Activated gamma-delta T cell (primary cell): ENCODE data around the gene IFT74.
"Not testable (repeated sequence)": the region's sequence is repeated elsewhere in the genome, so short reads cannot be mapped to it uniquely, and the experiment has no call there.

Source experiments
- DNase-seq: peaks from one replicate; lab custom pipeline; 2025; lab: John Stamatoyannopoulos, UW

IFT74 gene

DNA sequence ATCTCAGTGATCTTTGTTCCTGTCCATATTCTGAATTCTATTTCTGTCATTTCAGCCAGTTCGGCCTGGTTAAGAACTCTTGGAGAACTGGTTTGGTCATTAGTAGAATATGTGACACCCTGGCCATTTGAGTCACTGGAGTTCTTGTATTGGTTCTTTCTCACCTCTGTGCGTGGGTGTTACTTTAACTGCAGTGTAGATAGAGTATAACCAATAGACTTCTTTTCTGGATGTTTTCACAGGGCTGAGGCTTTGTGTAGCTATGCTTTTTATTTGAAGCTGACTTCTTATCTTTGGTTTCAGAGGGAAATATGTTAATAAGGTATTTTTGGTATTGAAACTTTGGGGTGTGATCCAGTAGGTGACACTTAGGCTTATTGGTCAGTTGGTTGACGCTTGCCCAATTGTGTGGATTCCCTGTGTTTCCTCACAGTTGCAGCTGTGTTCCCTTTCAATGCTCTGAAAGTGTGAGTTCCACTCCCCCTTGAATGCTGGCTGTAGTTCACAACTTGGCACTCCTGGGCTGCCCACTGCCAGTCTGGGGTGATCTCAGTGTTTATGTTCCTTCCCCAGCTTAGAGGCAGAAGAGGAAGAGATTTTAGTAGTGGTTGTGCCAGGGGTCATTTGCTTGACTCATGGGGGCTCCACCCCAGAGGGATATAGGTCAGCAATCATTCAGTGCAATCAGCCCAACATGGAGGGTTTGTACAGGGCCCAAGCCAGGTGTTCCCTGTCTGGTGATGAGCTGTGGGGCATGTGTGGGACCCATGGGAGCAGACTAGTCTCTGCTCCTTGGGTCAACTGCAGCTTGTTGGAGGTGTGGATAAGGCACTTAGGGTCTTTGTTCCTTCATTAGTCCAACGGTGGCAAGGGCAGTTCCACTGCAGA is 117.9 kb downstream of the IFT74 start:
- DNase-seq: no peak

GRCh38 chr9:27078685-27079084 is 122.5 kb downstream of the IFT74 start:
- DNase-seq: no peak

- DNase-seq: no peak
Measured at GRCh38 chr9:27085456-27085855, 129.2 kb downstream of the IFT74 start.

- DNase-seq: no peak
Measured at GRCh38 chr9:27086818-27087680, 130.8 kb downstream of the IFT74 start.

DNA sequence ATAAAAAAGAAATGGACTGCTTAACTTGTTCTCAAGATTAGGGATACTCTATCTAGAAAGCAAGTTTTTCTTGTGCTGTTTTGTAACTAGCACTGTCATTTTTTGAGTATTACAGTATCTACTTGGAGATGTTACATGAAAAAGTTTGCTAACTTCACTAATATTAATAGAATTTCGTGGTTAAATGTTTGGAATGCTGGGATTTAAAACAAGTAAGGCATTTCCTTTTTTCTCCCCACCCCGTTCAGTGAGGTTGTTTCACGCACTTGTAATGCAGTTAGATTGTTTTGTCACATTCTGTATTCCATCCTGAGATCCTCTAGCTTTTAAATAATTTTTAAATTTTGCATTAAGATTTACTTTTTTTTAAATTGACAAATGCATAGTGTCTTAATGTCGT is 132.8 kb downstream of the IFT74 start:
- DNase-seq: no peak

DNA sequence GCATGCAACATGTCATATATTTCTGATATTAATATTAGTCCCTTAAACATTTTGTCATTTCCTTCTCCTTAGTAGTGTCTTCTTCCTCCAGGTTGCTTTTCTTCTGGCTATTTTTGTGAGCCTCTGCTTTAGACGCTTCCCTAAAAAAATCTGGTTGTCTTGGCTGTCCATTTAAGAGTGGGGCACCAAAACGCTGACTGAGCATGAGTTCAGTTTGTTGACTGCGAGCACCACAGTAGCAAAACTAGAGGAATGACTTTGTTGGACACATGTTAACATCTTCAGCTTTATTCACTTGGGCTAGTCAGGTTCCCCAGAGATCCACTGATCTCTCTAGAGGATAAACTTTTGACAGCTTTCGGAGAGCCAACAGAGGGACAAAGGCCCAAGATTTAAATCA is 133.5 kb downstream of the IFT74 start:
- DNase-seq: no peak

- no peak for DNase-seq
Measured at GRCh38 chr9:27090231-27090630, 134.0 kb downstream of the IFT74 start.

DNA sequence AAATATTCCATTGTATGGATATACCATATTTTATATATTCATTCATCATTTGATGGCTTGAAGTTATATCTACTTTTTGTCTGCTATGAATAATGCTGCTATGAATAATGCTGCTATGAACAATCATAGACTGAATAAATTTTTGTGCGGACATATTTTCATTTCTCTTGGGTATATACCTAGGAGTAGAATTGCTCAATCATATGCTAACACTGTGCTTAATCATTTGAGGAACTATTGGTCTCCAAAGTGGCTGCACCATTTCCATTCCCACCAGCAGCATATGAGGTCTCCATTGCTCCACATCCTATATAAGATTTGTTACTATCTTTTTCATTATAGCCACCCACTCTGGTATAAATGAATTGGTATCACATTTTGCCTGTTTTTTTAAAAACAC is 134.5 kb downstream of the IFT74 start:
- DNase-seq: no peak

GRCh38 chr9:27092496-27092895 is 136.3 kb downstream of the IFT74 start:
- DNase-seq: not testable (repeated sequence)

GRCh38 chr9:27093384-27094067 is 137.3 kb downstream of the IFT74 start:
- not testable (repeated sequence) for DNase-seq

GRCh38 chr9:27094640-27095298 is 138.6 kb downstream of the IFT74 start:
- no peak for DNase-seq

- no peak for DNase-seq
Measured at GRCh38 chr9:27107241-27107640, 151.0 kb downstream of the IFT74 start.

- no peak for DNase-seq
Measured at GRCh38 chr9:27108981-27109541, 152.8 kb downstream of the IFT74 start, which contains the start of gene TEK. TEK (plus strand) TSS chr9:27109225; CDS start chr9:27109591, 366 bp downstream.

GRCh38 chr9:27109621-27110020 is 153.4 kb downstream of the IFT74 start:
- no peak for DNase-seq

GRCh38 chr9:27110181-27110580 is 154.0 kb downstream of the IFT74 start:
- DNase-seq: no peak

DNA sequence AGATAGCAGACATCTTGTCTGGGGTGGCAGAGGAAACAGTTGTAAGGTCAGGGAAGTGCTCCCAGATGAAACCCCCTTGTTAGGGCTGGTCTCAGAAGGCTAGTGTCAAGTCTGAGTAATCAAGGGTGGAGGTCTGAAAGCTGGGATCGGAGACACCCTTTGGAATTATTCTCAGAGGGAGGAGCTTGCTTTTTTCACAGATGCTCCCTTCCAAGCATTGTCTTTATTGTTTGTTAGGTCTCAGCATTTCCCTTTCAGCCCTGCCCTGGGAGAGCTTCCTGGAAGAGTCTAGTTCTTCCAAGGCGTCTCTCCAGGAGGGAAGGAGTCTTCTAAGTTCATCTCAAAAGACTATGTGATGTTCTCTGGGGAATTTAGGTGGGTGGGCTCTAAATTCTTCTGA is 156.0 kb downstream of the IFT74 start:
- DNase-seq: no peak
